NB4 (cell line): ENCODE data around the gene EOLA1.
A peak's percentile ranks its signal among the peaks of the same experiment; 100 is the strongest.
"Not testable (repeated sequence)": the region's sequence is repeated elsewhere in the genome, so short reads cannot be mapped to it uniquely, and the experiment has no call there.

Source experiments
- DNase-seq: peaks from one replicate; pipeline ENCODE4 v3.0.0; 2010; ENCODE audit warnings: low read depth
- H3K4me3 ChIP-seq: one replicate; pipeline ENCODE4 v1.5.1; 2011; ENCODE audit warnings: mild to moderate bottlenecking, low read depth, low read length, moderate library complexity
- CTCF ChIP-seq: IDR thresholded peaks from one replicate; pipeline ENCODE4 v1.5.1; 2012; ENCODE audit warnings: low read depth, low read length
- MYC ChIP-seq: IDR thresholded peaks from 2 replicates; pipeline ENCODE4 v1.6.1; 2011; ENCODE audit warnings: low read depth, low read length
- POLR2A ChIP-seq: IDR thresholded peaks from 2 replicates; pipeline ENCODE4 v1.6.1; 2011; ENCODE audit warnings: mild to moderate bottlenecking; ENCODE audit not compliant: insufficient read length; ENCODE audit errors: extremely low read depth
- TF ChIP-seq, protein P1 (sequence below): IDR thresholded peaks from 2 replicates; pipeline ENCODE4 v1.6.1; 2011; ENCODE audit warnings: low read depth, low read length

EOLA1 gene

GRCh38 chrX:149518236-149518635 is 22.6 kb upstream of the EOLA1 start:
- no peak overlapping the region for H3K4me3 ChIP-seq
- TF ChIP-seq, protein P1, sequence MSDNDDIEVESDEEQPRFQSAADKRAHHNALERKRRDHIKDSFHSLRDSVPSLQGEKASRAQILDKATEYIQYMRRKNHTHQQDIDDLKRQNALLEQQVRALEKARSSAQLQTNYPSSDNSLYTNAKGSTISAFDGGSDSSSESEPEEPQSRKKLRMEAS: no peak
- TF ChIP-seq POLR2A (no peak), MYC (no peak), CTCF (no peak)
- no peak for DNase-seq

- H3K4me3 ChIP-seq, DNase-seq: not testable (repeated sequence)
Measured at GRCh38 chrX:149520636-149521277, 20.1 kb upstream of the EOLA1 start.

DNA sequence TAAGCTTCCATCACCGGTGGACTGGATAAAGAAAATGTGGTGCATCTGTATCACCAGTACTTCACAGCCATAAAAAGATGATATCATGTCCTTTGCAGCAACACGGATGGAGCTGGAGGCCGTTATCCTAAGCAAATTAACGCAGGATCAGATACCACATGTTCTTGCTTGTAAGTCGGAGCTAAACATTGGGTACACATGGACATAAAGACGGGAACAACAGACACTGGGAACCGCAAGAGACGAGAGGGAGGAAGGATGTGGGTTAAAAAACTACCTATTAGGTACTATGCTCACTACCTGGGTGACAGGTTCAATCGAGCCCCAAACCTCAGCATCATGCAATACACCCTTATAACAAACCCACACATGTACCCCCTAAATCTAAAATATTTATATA is 19.4 kb upstream of the EOLA1 start:
- TF ChIP-seq POLR2A: no peak
- H3K4me3 ChIP-seq: no peak overlapping the region
- no peak for DNase-seq

GRCh38 chrX:149522916-149523315 is 17.9 kb upstream of the EOLA1 start:
- no peak overlapping the region for H3K4me3 ChIP-seq
- DNase-seq: no peak
- TF ChIP-seq CTCF (no peak), MYC (no peak), POLR2A (no peak)
- TF ChIP-seq, protein P1: no peak

GRCh38 chrX:149525389-149525788 is 15.4 kb upstream of the EOLA1 start:
- peak; percentile 82 for DNase-seq
- H3K4me3 ChIP-seq: not testable (repeated sequence)

- H3K4me3 ChIP-seq, DNase-seq: not testable (repeated sequence)
Measured at GRCh38 chrX:149525903-149526302, 14.9 kb upstream of the EOLA1 start.

GRCh38 chrX:149526318-149527033 is 14.3 kb upstream of the EOLA1 start:
- H3K4me3 ChIP-seq, DNase-seq: not testable (repeated sequence)

- DNase-seq: peak; percentile 38
- H3K4me3 ChIP-seq: no peak overlapping the region
- TF ChIP-seq CTCF (peak; percentile 30), MYC (no peak), POLR2A (no peak)
- TF ChIP-seq, protein P1: no peak
Measured at GRCh38 chrX:149527705-149528104, 13.1 kb upstream of the EOLA1 start.

GRCh38 chrX:149528381-149528780 is 12.4 kb upstream of the EOLA1 start:
- TF ChIP-seq CTCF (no peak), MYC (no peak), POLR2A (no peak)
- TF ChIP-seq, protein P1: no peak
- no peak overlapping the region for H3K4me3 ChIP-seq
- no peak for DNase-seq
